GM12873 (cell line): ENCODE results near the gene AMMECR1L.
A peak's percentile ranks its signal among the peaks of the same experiment; 100 is the strongest.

ENCODE experiments used
- TF ChIP-seq, protein P1 (sequence below): IDR thresholded peaks from 2 replicates; pipeline ENCODE4 v1.5.1; 2012; ENCODE audit warnings: low read depth, mild to moderate bottlenecking, moderate library complexity, low read length, control low read depth; ENCODE audit not compliant: insufficient read depth; ENCODE audit errors: missing control alignments

Gene AMMECR1L

DNA sequence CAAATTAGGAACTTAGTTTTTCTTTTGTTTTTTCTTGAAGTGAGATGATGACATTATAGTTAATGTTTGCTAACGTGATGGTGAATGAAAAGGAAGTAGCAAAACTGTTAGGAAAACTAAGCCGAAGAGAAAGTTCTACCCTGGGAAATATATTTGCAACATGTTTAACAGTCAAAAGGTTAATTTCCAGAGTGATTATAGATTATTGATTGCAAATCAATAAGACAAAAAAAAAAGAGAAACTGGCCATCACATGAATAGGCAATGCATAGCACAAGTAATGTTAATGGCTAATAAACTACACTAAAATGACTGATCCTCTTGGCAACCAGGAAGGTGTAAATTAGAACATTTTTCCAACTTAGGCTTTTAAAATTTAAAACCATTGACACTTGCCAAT, 26.0 kb upstream of the AMMECR1L start:
- TF ChIP-seq, protein P1, sequence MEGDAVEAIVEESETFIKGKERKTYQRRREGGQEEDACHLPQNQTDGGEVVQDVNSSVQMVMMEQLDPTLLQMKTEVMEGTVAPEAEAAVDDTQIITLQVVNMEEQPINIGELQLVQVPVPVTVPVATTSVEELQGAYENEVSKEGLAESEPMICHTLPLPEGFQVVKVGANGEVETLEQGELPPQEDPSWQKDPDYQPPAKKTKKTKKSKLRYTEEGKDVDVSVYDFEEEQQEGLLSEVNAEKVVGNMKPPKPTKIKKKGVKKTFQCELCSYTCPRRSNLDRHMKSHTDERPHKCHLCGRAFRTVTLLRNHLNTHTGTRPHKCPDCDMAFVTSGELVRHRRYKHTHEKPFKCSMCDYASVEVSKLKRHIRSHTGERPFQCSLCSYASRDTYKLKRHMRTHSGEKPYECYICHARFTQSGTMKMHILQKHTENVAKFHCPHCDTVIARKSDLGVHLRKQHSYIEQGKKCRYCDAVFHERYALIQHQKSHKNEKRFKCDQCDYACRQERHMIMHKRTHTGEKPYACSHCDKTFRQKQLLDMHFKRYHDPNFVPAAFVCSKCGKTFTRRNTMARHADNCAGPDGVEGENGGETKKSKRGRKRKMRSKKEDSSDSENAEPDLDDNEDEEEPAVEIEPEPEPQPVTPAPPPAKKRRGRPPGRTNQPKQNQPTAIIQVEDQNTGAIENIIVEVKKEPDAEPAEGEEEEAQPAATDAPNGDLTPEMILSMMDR = no peak

DNA sequence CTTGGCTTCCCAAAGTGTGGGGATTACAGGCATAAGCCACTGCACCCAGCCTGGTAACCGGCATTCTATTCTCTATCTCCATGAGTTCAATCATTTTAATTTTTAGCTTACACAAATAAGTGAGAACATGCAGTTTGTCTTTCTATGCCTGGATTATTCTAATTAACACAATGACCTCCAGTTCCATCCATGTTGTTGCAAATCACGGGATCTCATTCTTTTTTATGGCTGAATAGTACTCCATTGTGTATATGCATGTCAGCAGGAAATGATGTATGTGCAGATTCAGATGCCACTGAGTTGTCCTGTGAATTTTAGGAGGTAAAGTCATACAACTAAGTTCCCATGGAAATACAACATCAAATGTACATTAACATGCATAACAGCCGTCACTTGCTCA, 24.7 kb upstream of the AMMECR1L start:
- TF ChIP-seq, protein P1 = no peak

DNA sequence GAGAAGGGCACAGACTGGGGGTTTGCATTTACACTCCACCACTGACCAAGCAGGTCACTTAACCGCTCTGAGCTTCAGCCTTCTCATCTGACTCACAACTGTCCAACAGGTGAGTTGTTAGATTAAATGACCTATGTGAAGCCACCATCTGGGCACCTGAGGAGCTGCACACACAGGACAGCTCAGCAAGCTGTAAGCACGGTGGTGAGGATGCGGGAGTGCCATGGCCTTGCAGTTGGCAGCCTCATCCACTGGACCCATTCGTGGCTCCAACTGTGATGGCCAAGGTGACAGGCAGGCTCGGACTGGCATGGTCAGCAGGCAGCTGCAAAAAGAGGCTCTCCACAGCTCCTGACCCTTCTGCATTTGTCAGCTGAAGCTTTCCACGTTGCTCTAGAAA, 23.3 kb upstream of the AMMECR1L start:
- TF ChIP-seq, protein P1 = peak; percentile 14

DNA sequence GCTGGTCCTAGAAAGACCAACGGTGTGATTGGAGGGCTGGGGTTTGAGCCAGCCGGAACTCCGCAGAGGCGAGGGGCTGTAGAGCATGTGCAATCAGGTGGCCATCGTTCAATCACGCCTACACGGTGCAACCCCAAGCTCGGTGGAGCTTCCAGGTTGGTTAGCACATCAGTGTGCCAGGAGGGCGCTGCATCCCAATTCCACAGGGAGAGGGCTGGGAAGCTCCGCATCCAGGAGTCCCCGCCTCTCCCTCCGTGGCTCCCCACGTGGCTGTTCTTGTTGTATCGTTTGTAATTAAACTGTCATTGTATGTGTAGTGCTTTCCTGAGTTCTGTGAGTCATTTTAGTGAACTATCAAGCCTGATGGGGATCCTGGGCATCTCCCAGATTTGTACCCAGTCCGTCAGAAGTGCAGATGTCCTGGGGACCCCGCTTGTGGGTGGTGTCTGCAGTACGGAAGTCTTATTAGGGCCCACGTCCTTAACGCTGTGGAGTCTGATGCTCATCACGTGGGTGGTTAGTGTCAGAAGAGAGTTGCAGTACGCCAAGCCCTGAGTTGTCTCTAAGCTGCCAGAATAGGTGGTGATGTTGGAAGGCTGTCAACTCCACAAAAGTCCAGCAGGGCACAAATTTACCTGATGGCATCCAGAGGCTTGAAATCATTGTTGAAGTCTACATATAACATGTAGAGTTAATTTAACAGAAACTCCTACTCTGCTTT, 20.6 kb upstream of the AMMECR1L start:
- TF ChIP-seq, protein P1 = no peak

DNA sequence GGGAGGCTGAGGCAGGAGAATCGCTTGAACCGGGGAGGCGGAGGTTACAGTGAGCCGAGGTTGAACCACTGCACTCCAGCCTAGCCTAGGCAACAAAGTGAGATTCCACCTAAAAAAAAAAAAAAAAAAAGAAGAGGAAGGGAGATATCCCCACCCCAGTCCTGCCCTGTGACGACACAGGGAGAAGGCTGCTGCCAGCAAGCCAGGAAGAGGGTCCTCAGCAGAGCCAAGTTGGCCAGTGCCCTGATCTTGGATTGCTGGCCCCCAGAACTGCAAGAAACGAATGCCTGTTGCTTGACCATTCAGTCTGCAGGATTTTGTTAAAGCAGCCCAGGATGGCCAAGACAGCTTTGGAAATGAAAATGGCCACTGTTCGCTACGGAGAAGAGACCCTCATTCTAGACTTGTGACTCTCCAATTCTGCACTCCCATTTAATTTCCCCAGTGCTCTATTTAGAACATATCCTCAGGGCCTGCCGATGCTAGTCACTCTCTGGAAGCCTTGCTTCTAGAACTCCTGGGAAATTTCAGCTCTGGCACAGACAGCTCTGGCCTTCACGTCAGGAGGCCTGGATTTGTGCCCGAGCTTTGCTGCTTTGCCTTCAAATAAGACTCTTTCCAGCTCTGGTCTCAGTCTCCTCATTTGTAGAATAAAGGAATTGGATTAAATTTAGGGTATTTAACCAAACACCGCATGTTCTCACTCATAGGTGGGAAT, 15.7 kb upstream of the AMMECR1L start:
- TF ChIP-seq, protein P1 = no peak

DNA sequence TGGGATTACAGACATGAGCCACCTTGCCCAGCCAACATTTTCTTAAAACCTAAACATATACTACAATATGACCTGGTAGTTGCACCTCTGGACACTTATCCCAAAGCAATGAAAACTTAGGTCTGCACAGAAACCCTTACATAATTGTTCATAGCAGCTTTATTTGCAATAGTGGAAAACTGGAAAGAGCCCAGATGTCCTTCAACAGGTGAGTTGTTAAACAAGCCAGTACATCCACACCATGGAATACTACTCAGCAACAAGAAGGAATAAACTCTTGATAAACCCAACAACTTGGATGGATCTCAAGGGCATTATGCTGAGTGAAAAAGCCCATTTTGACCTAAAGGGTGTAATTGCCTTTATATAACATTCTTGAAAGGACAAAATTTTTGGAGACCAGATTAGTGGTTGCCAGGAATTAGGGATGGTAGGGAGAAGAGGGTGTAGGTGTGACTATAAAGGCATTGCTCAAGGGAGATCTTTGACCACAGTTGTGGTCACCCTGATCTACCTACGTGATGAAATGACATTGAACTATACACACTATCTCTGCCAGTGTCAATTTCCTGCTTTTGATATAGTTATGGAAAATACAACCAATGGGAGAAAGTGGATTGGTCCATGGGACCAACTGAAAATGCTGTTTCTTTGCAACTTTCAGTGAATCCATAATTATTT, 11.9 kb upstream of the AMMECR1L start:
- TF ChIP-seq, protein P1 = no peak

DNA sequence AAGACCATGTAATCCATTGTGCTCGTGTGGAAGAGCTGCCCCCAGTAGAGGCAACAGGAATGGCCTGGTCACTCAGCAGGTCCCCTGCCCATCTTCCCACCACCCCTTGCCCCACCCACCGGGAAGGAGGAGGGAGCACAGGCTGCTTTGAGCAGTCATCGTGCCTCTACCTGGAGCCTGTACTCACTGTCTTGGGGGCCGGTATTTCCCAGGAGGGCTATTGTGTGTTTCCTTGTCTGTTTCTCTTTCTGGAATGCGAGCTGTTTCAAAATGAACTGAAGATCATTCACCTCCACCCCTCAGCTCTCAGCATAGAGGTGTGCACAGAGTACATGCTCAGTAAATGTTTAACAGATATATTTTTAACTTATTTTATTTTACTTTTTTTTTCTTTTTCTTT, 7.7 kb upstream of the AMMECR1L start:
- TF ChIP-seq, protein P1 = no peak
